Inflammatory macrophage (primary cell): ENCODE results near the gene TRMT5.

Source experiments
- DNase-seq, 2 donors: peaks; one replicate each; pipeline ENCODE4 v3.0.0-alpha.2; 2020 to 2022

Gene TRMT5

DNA sequence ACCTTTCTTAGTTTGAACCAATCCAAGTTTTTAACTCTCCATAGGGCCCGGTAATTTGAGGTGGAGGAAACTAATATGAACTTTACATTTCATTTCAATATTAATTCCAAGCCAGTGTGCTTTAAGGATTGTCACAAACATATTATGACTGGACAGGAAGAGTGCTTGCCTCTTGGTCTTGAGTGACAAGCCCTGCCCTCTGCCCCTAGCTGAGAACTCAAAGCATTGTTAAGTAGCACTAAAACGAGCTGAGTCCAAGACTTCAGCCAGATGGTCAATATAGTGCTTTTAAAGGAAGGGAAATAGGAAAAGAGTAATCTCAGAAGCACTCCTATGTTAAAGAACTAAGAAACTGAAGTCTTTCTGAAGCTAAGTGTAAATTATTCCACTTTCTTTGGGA lies 17.1 kb downstream of the TRMT5 start:
- DNase-seq = no peak

DNA sequence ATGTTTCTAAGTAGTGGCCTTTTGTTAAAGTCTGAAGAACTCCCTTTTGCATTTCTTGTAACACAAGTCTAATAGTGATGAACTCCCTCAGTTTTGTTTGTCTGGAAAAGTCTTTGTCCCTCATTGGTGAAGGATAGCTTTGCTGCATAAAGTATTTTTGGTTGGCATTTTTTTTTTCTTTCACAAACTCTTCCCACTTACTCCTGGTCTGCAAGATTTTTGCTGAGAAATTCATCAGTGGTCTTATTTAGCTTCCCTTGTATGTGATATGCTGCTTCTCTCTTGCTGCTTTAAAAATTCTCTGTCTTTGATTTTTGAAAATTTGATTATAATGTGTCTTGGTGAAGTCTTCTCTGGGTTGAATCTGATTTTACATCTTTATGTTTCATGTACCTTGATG lies 22.7 kb downstream of the TRMT5 start:
- DNase-seq = no peak

DNA sequence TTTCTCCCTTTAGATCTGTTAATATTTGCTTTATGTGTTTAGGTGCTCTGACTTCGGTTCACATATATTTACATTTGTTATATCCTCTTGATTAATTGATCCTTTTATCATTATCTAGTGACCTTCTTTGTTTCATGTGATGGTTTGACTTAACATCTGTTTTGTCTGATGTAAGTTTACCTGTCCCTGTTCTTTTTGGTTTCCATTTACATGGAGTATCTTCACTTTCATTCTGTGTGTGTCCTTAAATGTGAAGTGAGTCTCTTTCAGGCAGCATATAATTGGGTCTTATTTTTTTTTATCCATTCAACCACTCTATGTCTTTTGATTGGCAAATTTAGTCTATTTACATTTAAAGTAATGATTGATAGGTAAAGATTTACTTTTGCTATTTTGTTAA lies 24.2 kb downstream of the TRMT5 start:
- DNase-seq = no peak

GRCh38 chr14:60956202-60956601 lies 24.7 kb downstream of the TRMT5 start:
- DNase-seq = no peak

GRCh38 chr14:60951776-60952435 lies 29.0 kb downstream of the TRMT5 start:
- no peak for DNase-seq

- no peak for DNase-seq
These were observed 34.1 kb downstream of the TRMT5 start for GRCh38 chr14:60946773-60947172.

DNA sequence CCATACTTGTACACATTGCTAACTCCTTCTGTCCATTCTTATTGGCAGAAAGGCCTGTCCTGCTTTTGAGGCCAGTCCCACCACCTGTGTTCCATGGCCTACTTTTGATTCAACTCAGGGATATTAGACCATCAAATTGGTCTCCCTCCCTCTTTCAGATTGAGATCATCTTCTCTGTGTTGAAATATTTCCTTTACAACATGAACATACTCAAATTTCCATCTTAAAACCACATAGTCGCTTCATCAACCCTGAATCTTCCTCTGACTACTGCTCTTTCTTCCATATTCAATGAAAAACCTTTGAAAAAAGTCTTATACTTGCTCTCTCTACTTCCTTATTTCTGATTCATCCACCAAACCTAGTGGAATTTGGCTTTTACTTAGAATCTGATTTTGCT lies 34.9 kb downstream of the TRMT5 start:
- no peak for DNase-seq

- no peak for DNase-seq
These were observed 36.7 kb downstream of the TRMT5 start for GRCh38 chr14:60944204-60944603.

DNA sequence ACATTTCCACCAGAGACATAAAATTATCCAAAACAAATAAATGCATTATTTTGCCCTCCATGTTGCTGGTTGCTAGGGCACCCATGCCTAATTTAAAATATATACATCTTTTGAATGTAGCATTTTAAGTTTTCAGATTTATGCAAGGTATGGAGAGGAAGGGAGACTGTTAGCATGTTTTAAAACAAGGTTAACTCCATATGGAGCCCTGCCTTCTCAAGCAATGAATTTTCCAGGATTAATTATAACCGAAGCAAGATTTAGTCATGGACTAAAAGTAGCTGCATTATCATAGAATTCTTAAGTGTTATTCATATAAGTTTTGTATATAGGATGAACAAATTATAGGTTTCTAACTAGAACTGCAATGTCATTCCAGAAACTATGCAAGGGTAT lies 37.2 kb downstream of the TRMT5 start:
- DNase-seq = no peak

- no peak for DNase-seq
These were observed 45.6 kb downstream of the TRMT5 start for GRCh38 chr14:60935319-60935718.

DNA sequence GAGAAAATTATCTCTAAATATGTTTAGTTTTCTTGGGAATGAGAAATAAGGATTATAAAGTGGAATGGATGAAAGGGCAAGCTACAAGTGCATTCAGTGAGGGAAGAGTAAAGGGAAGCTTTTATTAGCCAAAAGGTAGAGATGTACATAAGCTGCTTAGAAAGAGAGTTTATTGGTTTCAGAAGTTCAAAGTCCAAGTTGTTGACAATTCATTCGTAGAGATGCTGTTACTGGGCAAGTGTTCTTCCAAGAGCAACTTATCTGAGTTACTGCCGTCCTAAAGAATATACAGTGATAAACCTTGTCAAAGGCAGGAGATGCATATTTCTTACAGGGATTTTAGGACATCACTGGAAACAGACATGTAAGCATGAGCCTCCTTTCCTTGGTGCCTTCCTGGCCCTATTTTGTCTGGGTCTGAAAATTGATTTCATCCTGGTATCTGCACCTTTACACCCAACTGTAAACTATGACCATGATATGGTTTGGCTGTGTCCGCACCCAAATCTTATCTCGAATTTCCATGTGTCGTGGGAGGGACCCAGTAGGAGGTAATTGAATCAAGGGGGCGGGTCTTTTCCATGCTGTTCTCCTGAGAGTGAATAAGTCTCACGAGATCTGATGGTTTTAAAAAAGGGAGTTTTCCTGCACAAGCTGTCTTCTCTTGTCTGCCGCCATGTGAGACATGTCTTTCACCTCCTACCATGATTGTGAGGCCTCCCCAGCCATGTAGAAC lies 46.8 kb downstream of the TRMT5 start:
- no peak for DNase-seq

GRCh38 chr14:60931218-60931617 lies 49.7 kb downstream of the TRMT5 start:
- DNase-seq = no peak

- no peak for DNase-seq
These were observed 54.9 kb downstream of the TRMT5 start for GRCh38 chr14:60926002-60926401.

GRCh38 chr14:60925286-60925685 lies 55.6 kb downstream of the TRMT5 start:
- DNase-seq = no peak

- DNase-seq = no peak
These were observed 58.8 kb downstream of the TRMT5 start for GRCh38 chr14:60922050-60922449.
